GM18858 (cell line): ENCODE results near the gene NCK1.
"Not testable (repeated sequence)": the region's sequence is repeated elsewhere in the genome, so short reads cannot be mapped to it uniquely, and the experiment has no call there.

Source experiments
- ATAC-seq: cut with Tn5 transposase; IDR thresholded peaks from one replicate; pipeline ENCODE4 v1.9.1; 2021; ENCODE audit not compliant: unreplicated experiment

The NCK1 gene

DNA sequence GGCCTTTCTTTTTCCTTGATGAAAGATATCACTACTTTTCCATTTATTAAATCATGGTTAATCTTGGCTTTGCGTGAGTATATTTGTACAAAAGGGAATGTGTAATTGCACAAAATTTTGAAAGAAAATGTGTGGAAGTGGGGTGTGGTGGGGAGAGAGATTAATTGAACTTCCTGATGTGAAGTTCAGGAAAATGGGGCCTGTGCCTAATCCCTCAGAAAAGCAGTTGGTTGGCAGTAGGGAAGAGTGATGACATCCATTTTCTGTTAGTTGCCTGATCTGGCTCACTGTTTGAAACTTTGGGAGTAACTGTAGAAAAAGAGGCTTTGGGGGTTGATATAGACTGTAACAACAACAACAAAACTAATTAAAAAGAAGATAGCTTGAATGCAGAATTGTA is 85.0 kb downstream of the NCK1 start:
- ATAC-seq, result no peak

DNA sequence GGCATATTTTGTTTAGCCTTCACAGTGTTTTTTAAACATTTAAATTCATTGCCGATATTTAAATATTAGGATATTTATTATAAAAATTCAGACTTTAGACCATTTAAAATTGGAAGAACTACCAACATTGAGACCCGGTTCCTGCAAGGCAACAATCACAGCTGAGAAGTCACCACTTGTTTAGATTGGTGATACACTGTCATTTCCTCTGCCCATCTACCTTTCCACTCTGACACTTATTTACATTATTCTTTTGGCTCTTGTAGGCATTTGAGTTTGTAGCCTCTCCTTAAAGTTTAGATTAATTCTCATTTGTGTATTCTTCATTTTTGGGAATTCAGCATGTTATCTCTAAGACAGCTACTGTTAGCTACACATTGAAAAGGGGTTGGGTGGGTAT is 85.5 kb downstream of the NCK1 start:
- ATAC-seq, result no peak

DNA sequence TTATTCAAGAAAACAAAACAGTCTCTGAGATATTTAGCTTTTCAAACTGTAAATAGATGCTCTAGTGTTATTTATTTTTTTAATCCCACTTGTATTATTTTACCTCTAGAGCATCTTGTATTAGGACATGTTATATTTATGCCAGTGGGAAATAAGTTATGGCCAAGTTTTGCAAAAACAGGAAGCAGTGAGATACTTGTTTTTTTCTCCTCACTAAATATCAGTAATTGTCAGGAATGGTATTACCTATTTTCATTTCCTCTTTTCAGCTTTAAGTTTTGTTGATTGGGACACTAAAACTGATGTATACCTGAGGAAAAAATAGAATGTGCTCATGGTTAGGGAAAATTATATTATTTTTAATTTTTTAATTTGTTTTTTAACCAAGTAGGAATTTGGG is 87.1 kb downstream of the NCK1 start:
- ATAC-seq, result no peak

DNA sequence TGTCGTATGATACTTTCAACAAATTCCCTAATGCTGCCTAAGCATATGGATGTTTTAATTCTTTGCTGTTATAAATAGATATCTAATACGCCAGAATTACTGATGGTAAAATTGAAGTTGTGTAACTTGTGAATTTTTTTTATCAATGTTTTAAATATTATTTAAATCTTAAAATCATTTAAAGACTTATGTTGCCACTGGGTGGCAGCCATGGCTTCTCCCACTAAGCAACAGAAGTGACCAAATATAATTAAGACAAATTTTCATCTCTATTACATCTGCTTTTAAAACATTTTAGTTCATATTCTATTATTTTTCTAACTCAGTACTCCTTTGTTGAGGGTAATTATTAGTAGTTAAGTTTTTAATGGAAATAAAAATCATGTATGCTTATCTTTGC is 87.7 kb downstream of the NCK1 start:
- no peak for ATAC-seq

DNA sequence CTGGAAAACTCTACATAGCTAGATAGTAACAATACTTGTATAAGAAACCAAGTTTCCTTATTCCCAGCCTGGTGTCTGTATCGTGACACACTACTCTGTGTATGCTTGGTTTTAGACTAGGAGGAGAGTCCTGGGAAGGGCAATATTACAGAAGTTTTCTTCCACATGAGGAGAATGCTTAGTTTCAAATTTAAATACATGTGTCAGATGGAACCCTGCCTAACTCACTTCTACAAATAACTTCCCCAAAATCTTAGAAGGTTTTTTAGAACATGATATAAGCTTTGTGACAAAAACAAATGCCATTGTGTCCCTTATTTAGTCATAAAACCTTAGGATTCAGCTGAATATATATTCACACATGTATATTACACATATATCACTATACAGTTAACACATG is 88.6 kb downstream of the NCK1 start:
- no peak for ATAC-seq

DNA sequence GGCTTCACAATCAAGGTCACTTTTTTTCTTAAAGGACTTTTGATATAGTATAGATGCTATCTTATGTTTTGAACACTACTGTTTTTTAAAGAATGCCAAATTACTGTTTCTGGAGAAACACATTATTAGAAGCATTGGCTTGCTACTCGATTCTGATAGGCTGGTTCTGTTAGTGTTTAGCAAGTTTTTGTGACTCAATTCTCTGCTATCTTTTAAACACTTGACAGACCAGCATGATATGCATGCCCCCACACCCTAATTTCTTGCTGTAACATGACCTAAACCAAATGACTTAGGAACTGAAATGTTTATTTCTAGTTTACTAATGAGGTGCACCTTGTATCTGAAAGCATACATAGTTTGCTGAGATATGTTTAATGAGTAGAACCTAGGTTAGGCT is 90.3 kb downstream of the NCK1 start:
- no peak for ATAC-seq

DNA sequence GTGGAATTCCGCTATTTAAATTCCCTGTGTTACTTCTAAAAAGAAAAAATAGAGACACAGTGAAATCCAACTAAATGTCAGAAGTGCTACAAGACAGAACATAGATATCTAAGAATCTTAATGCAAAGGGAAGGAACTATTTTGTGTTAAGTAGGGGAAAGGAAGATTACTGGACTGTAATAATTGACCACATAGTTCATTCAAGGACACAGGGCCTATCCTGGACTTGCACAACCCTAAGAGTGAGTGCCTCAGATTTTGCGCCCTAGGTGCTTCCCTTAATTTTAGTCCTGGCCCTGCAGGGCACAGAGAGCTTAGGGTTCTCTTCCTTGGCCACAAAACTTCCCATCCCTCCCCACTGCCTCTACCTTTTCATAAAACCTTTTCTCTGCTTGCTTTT is 92.2 kb downstream of the NCK1 start:
- no peak for ATAC-seq

DNA sequence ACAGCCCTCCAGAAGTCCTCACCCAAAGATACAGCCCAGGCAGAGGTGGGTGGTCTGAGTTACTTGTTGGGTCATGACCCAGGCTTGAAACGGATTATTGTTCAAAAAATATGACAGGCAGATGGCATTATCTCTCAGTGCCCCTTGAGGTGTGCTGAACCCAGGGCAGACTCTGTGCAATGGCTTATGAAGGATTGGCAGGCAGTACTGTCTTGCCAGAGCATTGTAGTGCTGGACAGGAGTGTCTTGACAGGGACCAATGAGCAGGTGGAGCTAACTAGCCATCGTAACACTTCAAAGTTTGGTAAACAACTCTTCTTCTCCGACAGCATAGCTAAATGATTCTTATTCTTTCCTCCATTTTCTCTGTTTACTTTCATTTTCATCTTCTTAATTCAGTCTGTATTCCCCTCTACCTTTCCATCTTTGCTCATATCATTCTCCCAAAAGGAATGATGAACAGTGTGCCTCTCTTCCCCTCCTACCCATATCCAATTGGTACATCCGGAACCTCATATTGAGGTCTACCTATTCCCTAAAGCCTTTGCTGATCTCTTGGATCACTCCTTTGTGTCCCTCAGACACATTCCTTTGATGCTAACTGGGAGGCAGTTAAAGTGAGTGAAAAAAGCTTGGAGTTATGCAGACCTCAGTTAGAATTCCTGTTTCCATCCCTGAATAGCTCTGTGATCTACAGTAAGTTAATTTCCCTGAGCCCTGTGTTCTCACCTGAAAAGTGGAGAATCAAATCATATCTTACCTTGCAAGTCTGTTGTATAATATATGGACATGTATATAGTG is 93.2 kb downstream of the NCK1 start:
- no peak for ATAC-seq

DNA sequence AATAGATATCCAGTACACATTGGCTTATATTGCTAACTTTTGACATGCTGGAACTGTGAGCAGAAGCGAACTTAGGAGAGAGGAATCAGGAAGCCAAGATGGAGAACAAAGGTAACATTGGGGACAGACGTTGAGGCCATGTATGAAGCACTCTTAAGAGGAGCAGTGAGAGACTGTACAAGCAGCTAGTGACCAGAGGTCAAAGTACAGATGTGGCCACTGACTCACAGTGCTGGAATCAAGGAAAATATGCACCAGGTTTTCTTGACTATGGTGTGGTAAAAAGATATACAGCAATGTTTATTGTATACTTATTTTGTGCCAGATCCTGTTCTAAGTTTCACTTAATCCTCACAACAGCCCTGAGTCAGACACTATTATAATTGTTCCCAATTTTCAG is 93.8 kb downstream of the NCK1 start:
- ATAC-seq, result no peak

DNA sequence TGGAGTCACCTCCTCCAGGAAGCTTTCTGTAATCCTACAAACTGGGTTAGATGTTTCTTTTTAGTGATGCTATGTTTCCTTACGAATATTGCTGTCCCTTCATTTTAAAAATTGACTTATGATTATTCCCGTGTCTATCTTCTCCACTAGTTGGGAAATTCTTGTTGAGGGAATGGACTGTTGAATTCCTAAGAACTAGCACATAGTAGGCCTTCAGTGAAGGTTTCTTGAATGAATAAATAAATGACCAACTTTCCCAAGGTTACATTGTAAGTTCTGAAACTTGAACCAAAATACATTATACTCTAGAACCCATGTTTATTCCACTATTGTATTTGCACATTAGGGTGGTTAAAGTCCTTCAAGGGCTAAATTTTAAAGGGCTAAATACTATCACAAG is 95.0 kb downstream of the NCK1 start:
- ATAC-seq, result no peak

DNA sequence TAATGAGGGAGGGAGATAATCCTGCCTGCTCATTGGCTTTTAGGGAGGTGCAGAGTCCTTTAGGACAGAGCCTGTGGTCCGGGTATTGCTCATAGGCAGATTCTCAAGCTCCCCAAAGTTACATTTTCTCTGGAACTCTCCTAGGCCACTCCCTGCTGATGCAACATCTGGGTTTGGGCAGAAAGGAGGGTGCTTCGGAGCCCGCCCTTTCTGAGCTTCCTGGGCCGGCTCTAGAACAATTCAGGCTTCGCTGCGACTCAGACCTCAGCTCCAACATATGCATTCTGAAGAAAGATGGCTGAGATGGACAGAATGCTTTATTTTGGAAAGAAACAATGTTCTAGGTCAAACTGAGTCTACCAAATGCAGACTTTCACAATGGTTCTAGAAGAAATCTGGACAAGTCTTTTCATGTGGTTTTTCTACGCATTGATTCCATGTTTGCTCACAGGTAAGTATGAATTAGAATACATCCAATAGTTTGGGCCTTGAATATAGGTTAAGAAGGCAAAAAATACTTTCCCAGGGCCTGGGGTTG is 95.8 kb downstream of the NCK1 start, which contains the start of gene IL20RB:
IL20RB (plus strand) TSS at position 233 of the 538 bp plus-strand sequence; CDS start at position 364, 131 bp downstream.
- no peak for ATAC-seq

DNA sequence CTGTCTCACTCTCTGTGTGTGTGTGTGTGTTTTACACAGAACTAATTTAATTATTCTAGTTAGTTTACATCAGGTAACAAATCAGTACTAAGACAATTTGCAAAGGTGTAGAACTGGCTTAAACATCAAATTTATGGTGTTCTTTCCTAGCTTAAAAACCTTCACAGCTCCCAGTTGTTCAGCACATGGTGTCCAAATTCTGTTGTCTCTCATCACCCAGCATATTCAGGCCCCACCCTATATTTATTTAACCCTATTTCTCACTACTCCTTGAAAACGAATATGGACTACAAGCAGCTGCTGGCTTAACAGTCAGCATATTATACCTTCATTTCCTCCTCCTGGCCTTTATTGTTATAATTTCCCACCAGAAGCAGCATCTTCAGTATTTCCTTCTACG is 96.9 kb downstream of the NCK1 start:
- ATAC-seq, result no peak

DNA sequence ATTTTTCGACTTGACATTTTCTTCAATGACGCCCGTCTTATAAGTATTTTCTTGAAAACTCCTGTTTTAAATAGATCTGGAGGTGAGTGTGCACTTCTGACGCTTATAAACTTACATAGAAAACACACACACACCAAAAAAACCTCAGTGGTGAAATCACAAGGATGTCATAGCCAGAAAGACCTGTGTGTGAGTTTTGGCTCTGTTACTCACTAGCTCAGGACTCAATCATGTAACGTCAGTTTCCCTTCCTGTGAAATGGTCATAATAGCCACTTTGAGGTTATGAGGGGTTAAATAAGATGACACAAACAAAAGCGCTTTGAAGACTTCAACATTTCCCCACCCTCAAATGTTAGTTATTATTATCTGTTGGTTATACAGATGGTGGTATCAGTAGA is 97.6 kb downstream of the NCK1 start:
- ATAC-seq, result no peak

DNA sequence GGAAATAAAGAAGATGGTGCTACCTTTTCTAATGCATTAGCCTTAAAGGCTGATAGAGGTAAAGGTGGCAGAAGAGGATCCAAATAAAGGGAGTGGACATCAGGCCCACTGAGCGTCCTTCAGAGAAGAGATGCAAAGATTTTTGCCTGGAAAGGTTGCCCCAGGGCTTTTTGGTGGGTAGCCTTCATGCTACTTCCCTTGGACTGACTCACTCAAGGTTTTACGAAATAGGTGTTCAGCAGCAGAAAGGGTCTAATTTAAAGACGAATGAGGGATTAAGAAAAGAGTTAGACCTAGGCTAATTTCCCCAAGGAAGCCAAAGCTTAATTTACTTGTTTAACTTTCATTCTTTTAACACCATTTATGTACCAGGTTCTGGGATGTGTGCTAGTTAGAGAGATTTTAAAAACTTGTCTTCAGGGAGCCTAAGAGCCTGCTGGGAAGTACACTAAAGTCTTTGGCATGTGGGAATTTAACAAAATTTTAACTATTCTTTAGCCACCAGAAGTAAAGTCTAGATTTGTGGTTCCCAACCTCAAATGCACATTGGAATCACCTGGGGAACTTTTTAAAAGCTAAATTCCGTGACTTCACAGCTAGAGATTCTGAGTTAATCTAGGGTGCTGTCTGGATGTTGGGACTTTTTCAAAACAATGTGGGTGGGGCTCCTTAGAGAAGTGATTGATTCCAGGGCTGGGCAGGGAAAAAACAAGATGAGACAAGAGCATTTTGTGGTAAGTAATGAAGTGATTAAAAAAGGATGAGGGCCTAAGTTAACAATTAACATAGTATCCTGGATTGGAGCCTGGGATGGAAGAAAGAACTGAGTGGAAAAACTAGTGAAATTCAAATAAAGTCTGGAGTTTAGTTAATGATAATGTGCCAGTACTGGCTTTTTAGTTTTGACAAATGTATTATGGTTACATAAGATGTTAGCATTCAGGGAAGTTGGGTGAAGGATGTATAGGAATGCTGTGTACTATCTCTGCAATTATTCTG is 99.1 kb downstream of the NCK1 start:
- ATAC-seq, result no peak

DNA sequence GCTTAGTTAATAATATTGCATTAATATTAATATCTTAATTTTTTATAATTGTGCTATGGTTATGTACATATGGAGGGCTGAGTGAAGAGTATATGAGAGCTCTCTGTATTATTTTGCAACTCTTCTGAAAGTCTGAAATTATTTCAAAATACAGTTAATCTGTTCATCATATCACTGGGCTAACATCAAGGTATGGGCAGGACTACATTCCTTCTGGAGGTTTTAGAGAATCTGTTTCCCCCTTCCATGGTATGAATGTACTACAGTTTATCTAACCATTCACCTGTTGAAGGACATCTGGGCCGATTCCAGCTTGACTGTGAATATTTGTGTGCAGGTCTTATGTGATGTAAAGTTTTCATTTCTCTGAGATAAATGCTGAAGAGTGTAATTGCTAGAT is 100.9 kb downstream of the NCK1 start:
- ATAC-seq, result no peak

DNA sequence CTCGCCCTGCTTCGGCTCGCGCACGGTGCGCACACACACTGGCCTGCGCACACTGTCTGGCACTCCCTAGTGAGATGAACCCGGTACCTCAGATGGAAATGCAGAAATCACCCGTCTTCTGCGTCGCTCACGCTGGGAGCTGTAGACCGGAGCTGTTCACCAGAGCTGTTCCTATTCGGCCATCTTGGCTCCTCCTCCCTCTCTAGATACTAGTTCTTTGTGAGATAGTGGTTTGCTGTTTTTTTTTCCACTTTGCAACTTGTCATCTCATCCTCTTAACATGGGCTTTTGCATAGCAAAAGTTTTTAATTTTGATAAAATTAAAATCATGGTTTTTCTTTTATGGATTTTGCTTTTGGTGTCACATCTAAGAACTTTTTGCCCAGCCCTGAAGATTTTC is 107.5 kb downstream of the NCK1 start:
- ATAC-seq, result not testable (repeated sequence)

DNA sequence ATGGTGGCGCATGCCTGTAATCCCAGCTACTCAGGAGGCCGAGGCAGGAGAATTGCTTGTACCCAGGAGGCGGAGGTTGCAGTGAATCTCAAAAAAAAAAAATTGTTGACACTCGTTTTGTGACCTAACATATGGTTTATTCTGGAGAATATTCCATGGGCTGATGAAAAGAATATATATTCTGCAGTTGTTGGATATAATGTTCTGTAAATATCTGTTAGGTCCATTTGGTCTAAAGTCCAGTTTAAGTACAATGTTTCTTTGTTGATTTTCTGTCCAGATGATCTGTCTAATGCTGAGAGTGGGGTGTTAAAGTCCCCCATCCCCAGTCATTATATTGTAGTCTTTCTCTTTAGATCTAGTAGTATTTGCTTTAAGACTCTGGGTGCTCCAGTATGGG is 111.3 kb downstream of the NCK1 start:
- no peak for ATAC-seq

DNA sequence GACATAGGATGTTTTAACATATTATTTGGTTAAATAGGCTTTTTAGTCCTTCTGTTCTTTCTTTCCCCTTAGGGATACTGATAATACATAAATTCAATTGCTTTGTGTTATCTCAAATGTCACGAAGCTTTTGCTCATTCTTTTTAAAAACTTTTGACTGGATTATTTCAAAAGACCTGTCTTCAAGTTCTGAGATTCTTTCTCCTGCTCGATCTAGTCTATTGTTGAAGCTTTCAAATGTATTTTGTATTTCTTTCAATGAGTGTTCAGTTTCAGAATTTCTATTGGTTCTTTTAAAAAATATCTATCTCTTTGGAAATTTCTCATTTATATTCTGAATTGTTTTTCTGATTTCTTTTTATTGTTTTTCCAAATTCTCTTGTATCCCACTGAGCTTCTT is 112.7 kb downstream of the NCK1 start:
- no peak for ATAC-seq

DNA sequence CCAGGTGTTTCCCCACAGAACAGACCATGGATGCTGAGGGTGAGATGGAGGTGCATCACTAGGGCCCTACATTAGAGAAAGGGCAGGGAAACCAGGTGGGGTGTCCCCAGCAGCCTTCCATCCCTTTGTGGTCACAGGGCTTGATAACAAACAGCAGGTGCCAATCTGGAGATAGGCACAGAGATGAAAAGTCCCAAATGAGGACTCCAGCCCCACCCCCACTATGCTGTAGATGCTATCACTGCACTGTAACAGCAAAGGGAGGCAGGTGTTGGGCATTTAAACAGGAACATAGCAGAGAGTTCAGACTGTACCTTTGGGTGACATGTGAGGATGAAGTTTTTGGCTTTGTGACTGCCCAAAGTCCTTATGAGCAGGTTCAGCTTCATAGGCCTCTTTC is 117.2 kb downstream of the NCK1 start:
- no peak for ATAC-seq

DNA sequence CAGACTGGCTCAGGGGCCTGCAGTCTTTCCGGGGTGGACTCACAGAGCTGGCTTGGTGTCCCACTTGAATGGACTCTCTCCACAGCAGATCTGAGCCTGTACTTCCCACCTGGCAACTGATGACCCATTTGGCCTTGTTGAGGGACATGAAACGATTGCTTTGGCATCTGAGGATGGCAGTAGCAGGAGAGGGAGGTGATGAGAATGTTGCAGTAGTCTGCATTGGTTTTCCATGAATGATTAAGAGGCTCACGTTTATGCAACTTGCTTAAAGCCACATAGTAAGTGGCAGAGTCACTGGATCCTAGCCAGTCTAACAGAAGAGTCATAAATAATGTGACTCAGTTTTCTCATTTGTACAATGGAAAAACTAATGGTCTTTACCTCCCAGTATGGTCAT is 117.7 kb downstream of the NCK1 start:
- no peak for ATAC-seq

DNA sequence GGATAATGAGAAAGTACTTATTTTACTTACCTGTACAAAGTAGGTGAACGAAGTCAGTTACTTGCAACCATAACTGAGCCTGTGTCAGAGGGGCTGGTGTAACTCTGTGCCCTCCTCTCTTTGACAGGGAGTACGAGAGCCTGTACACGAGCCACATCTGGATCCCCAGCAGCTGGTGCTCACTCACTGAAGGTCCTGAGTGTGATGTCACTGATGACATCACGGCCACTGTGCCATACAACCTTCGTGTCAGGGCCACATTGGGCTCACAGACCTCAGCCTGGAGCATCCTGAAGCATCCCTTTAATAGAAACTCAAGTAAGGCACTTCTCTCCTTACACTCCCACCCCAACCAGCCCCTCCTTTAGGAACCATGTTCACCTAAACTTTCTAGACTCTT is 120.0 kb downstream of the NCK1 start:
- no peak for ATAC-seq
